MM.1S (cell line): ENCODE data around the gene EMILIN3.

ENCODE experiments used
- DNase-seq: peaks from one replicate; pipeline ENCODE4 v3.0.0-alpha.2; 2015
- H2AFZ ChIP-seq: fragments of 300-600 bp; sonication (generic); 2 replicates; pipeline ENCODE4 v1.6.0; 2016; ENCODE audit warnings: antibody characterized with exemption, low read length
- H3F3A ChIP-seq: fragments of 300-600 bp; sonication (generic); 2 replicates; pipeline ENCODE4 v1.6.1; 2016; ENCODE audit warnings: mild to moderate bottlenecking, antibody characterized with exemption, low read length, moderate library complexity, mixed read lengths; ENCODE audit not compliant: insufficient read depth
- H3K27ac ChIP-seq: fragments of 300-600 bp; sonication (generic); 2 replicates; pipeline ENCODE4 v1.5.1; 2016; ENCODE audit warnings: mild to moderate bottlenecking, low read length
- H3K27me3 ChIP-seq: fragments of 300-600 bp; sonication (generic); replicated peaks from 2 replicates; pipeline ENCODE4 v1.6.0; 2016; ENCODE audit warnings: low read length; ENCODE audit not compliant: insufficient read depth
- H3K36me3 ChIP-seq: fragments of 300-600 bp; sonication (generic); replicated peaks from 2 replicates; pipeline ENCODE4 v1.6.1; 2016; ENCODE audit warnings: mild to moderate bottlenecking, low read length, mixed read lengths; ENCODE audit not compliant: insufficient read depth
- H3K4me1 ChIP-seq: fragments of 300-600 bp; sonication (generic); 2 replicates; pipeline ENCODE4 v1.6.1; 2016; ENCODE audit warnings: low read length, mixed read lengths
- H3K4me2 ChIP-seq: fragments of 300-600 bp; sonication (generic); 2 replicates; pipeline ENCODE4 v1.6.0; 2016; ENCODE audit warnings: low read depth, low read length
- H3K4me3 ChIP-seq: fragments of 300-600 bp; sonication (generic); 2 replicates; pipeline ENCODE4 v1.5.1; 2016; ENCODE audit warnings: low read length, mixed read lengths
- H3K79me2 ChIP-seq: fragments of 300-600 bp; sonication (generic); 2 replicates; pipeline ENCODE4 v1.6.1; 2016; ENCODE audit warnings: mixed run types, low read length, mixed read lengths
- H3K9ac ChIP-seq: fragments of 300-600 bp; sonication (generic); 2 replicates; pipeline ENCODE4 v1.6.1; 2016; ENCODE audit warnings: low read length, mixed read lengths
- H3K9me2 ChIP-seq: fragments of 300-600 bp; sonication (generic); replicated peaks from 2 replicates; pipeline ENCODE4 v1.6.1; 2016; ENCODE audit warnings: mild to moderate bottlenecking, low read length, mixed read lengths; ENCODE audit not compliant: insufficient read depth
- H3K9me3 ChIP-seq: fragments of 300-600 bp; sonication (generic); replicated peaks from 2 replicates; pipeline ENCODE4 v1.6.1; 2016; ENCODE audit warnings: mild to moderate bottlenecking, low read length, mixed read lengths; ENCODE audit not compliant: insufficient read depth
- H4K20me1 ChIP-seq: fragments of 300-600 bp; sonication (generic); 2 replicates; pipeline ENCODE4 v1.6.1; 2016; ENCODE audit warnings: mild to moderate bottlenecking, low read length, moderate library complexity, mixed read lengths; ENCODE audit not compliant: insufficient read depth
- EZH2 ChIP-seq: fragments of 300-600 bp; sonication (generic); optimal IDR thresholded peaks from 2 replicates; pipeline ENCODE3; 2017; ENCODE audit warnings: low read depth, mild to moderate bottlenecking, antibody characterized with exemption, low read length, mixed read lengths
- EZH2phosphoT487 ChIP-seq: fragments of 300-600 bp; sonication (generic); IDR thresholded peaks from 2 replicates; pipeline ENCODE4 v1.6.1; 2018; ENCODE audit warnings: antibody characterized with exemption, low read length
- TF ChIP-seq, protein P1 (sequence below): fragments of 300-600 bp; sonication (generic); IDR thresholded peaks from 2 replicates; pipeline ENCODE4 v1.5.1; 2016; ENCODE audit warnings: antibody characterized with exemption, low read length, mixed read lengths

Gene EMILIN3

DNA sequence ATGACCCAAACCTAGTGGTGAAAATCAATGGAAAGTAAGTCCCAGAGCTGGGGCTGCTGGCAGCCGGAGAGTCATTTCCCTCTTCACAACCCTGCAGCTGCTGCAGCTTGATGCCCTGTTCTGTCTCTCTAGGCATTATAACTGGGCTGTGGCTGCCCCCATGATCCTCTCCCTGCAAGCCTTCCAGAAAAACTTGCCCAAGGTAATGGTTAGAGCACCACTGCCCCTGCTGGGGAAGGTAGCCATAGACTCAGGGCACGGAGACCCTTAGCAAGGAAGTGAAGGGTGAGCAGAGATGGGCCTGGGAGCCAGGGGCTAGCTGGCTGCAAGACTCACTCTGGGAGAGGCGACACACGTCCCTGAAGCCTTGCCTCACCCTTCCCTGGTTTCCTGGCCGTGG, 14.0 kb downstream of the EMILIN3 start:
- H3K79me2 ChIP-seq, result no peaks in the 10 kb centered on the region
- H3K36me3 ChIP-seq, result no peaks in the 10 kb centered on the region
- H3K4me1 ChIP-seq, result no peaks in the 10 kb centered on the region
- H3K4me3 ChIP-seq, result no peak overlapping the region
- H2AFZ ChIP-seq, result no peak overlapping the region
- H3K9me2 ChIP-seq, result no peaks in the 10 kb centered on the region
- no peaks in the 10 kb centered on the region for H3F3A ChIP-seq
- H4K20me1 ChIP-seq, result no peaks in the 10 kb centered on the region
- DNase-seq, result no peak
- no peaks in the 10 kb centered on the region for H3K9me3 ChIP-seq
- TF ChIP-seq EZH2phosphoT487, result no peak
- H3K4me2 ChIP-seq, result no peak overlapping the region
- H3K27me3 ChIP-seq, result no peaks in the 10 kb centered on the region
- H3K9ac ChIP-seq, result no peak overlapping the region
- H3K27ac ChIP-seq, result no peak overlapping the region

DNA sequence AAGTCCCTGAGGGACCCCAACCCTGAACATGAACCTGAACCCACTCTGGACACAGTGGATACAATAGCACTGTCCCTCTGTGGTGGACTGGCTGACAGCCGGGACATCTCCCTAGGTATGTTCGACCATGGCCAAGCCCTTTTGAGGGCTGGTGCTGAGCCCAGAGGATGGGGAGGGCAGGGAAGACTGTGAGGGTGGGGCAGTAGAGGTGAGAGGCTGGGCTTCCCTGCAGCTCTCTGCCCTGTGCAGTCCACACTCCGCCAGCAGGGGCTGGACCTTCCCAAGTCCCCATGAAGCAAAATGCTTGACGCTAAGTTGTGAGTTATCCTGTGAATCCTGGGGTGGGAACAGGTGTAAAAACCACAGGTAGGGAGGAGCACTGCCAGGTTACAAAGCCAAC, 14.5 kb downstream of the EMILIN3 start:
- no peaks in the 10 kb centered on the region for H3K79me2 ChIP-seq
- H3K4me1 ChIP-seq, result no peaks in the 10 kb centered on the region
- no peak for TF ChIP-seq EZH2phosphoT487
- no peak for TF ChIP-seq EZH2
- no peak overlapping the region for H3K9ac ChIP-seq
- no peaks in the 10 kb centered on the region for H3F3A ChIP-seq
- H3K27me3 ChIP-seq, result no peaks in the 10 kb centered on the region
- H3K4me2 ChIP-seq, result no peak overlapping the region
- no peak overlapping the region for H3K4me3 ChIP-seq
- H3K9me3 ChIP-seq, result no peaks in the 10 kb centered on the region
- H2AFZ ChIP-seq, result no peak overlapping the region
- H3K36me3 ChIP-seq, result no peaks in the 10 kb centered on the region
- H4K20me1 ChIP-seq, result no peaks in the 10 kb centered on the region
- no peak overlapping the region for H3K27ac ChIP-seq
- DNase-seq, result no peak
- no peaks in the 10 kb centered on the region for H3K9me2 ChIP-seq

DNA sequence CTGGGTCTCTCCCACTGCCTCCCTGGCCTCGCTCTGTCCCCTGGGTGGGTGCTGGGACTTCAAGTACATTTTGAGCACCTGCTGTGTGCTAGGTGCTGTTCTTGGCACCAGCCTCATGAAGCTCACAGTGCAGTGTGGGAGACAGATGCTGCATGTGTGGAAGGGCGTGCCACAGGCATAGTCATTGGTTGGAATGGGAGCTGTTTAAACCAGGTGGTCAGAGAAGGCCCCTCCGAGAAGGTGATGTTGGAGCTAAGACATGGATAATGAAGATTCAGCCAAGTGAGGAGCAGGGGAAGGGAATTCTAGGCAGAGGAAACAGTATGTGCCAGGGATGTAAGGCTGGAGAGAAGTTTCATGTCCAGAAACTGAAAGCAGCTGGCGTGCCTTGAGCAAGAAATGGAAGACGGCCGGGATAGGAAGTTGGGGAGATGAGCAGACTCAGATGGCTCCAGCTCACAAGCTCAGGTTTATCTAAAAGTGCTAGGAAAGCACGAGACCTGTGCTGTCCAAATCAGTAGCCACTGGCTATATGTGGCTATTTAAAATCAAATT, 16.1 kb downstream of the EMILIN3 start:
- H3K4me1 ChIP-seq, result no peaks in the 10 kb centered on the region
- no peak for TF ChIP-seq EZH2phosphoT487
- TF ChIP-seq EZH2, result no peak
- TF ChIP-seq, protein P1, sequence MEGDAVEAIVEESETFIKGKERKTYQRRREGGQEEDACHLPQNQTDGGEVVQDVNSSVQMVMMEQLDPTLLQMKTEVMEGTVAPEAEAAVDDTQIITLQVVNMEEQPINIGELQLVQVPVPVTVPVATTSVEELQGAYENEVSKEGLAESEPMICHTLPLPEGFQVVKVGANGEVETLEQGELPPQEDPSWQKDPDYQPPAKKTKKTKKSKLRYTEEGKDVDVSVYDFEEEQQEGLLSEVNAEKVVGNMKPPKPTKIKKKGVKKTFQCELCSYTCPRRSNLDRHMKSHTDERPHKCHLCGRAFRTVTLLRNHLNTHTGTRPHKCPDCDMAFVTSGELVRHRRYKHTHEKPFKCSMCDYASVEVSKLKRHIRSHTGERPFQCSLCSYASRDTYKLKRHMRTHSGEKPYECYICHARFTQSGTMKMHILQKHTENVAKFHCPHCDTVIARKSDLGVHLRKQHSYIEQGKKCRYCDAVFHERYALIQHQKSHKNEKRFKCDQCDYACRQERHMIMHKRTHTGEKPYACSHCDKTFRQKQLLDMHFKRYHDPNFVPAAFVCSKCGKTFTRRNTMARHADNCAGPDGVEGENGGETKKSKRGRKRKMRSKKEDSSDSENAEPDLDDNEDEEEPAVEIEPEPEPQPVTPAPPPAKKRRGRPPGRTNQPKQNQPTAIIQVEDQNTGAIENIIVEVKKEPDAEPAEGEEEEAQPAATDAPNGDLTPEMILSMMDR, result no peak
- no peak for DNase-seq
- H3K4me2 ChIP-seq, result no peak overlapping the region
- no peak overlapping the region for H3K4me3 ChIP-seq
- H3K9me2 ChIP-seq, result no peaks in the 10 kb centered on the region
- no peaks in the 10 kb centered on the region for H4K20me1 ChIP-seq
- no peaks in the 10 kb centered on the region for H3K36me3 ChIP-seq
- no peaks in the 10 kb centered on the region for H3K79me2 ChIP-seq
- no peaks in the 10 kb centered on the region for H3K27me3 ChIP-seq
- no peak overlapping the region for H3K27ac ChIP-seq
- H3F3A ChIP-seq, result no peaks in the 10 kb centered on the region
- no peak overlapping the region for H3K9ac ChIP-seq
- H2AFZ ChIP-seq, result no peak overlapping the region
- no peaks in the 10 kb centered on the region for H3K9me3 ChIP-seq

DNA sequence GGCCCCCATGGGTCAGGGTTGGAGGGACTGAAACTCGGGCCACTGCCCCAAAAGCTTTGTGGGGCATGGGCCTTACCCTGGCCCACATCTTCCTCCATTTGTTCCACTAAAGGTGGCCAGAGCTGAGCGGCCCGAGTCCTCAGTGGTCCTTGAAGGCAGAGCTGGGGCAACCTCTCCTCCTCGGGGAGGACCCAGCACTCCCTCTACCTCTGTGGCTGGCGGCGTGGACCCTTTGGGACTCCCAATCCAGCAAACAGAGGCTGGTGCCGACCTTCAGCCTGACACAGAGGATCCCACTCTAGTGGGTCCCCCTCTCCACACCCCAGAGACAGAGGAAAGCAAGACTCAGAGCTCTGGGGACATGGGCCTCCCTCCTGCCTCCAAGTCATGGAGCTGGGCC, 16.7 kb downstream of the EMILIN3 start:
- no peaks in the 10 kb centered on the region for H3K27me3 ChIP-seq
- no peak overlapping the region for H3K27ac ChIP-seq
- H2AFZ ChIP-seq, result no peak overlapping the region
- no peaks in the 10 kb centered on the region for H3K9me3 ChIP-seq
- H4K20me1 ChIP-seq, result no peaks in the 10 kb centered on the region
- no peaks in the 10 kb centered on the region for H3F3A ChIP-seq
- H3K79me2 ChIP-seq, result no peaks in the 10 kb centered on the region
- no peaks in the 10 kb centered on the region for H3K36me3 ChIP-seq
- no peak overlapping the region for H3K9ac ChIP-seq
- H3K9me2 ChIP-seq, result no peaks in the 10 kb centered on the region
- no peak overlapping the region for H3K4me2 ChIP-seq
- no peak for DNase-seq
- H3K4me1 ChIP-seq, result no peaks in the 10 kb centered on the region
- H3K4me3 ChIP-seq, result no peak overlapping the region
- TF ChIP-seq EZH2phosphoT487 (no peak), EZH2 (no peak)
- TF ChIP-seq, protein P1, result no peak
